GM19035 (cell line): ENCODE measurements around the gene FAM53C.

Experiments
- ATAC-seq: cut with Tn5 transposase; IDR thresholded peaks from one replicate; pipeline ENCODE4 v1.9.1; 2021; ENCODE audit not compliant: unreplicated experiment

The FAM53C gene

GRCh38 chr5:138351056-138351455 lies 13.0 kb downstream of the FAM53C start:
- ATAC-seq, result no peak

- no peak for ATAC-seq
These were observed 13.5 kb downstream of the FAM53C start for GRCh38 chr5:138351517-138351916.

GRCh38 chr5:138352071-138352721 lies 14.1 kb downstream of the FAM53C start, which contains the start of gene KDM3B:
TSS of gene KDM3B (plus strand) at chr5:138352685. CDS start at chr5:138352796, 111 bp downstream.
- ATAC-seq, result peak; percentile 71

- ATAC-seq, result peak; percentile 41
These were observed 14.9 kb downstream of the FAM53C start for GRCh38 chr5:138352722-138353559.

GRCh38 chr5:138353560-138354080 lies 15.6 kb downstream of the FAM53C start:
- no peak for ATAC-seq

GRCh38 chr5:138354387-138354786 lies 16.3 kb downstream of the FAM53C start:
- no peak for ATAC-seq

GRCh38 chr5:138354926-138355378 lies 16.9 kb downstream of the FAM53C start:
- ATAC-seq, result no peak

- no peak for ATAC-seq
These were observed 21.6 kb downstream of the FAM53C start for GRCh38 chr5:138359621-138360020.

GRCh38 chr5:138360941-138361452 lies 22.9 kb downstream of the FAM53C start:
- no peak for ATAC-seq

GRCh38 chr5:138364576-138364975 lies 26.5 kb downstream of the FAM53C start:
- ATAC-seq, result no peak

GRCh38 chr5:138366632-138367382 lies 28.7 kb downstream of the FAM53C start:
- ATAC-seq, result no peak

- ATAC-seq, result no peak
These were observed 31.2 kb downstream of the FAM53C start for GRCh38 chr5:138369261-138369660.

- no peak for ATAC-seq
These were observed 31.6 kb downstream of the FAM53C start for GRCh38 chr5:138369706-138370105.

- no peak for ATAC-seq
These were observed 32.5 kb downstream of the FAM53C start for GRCh38 chr5:138370537-138370936.

GRCh38 chr5:138371454-138371853 lies 33.4 kb downstream of the FAM53C start:
- ATAC-seq, result no peak

GRCh38 chr5:138372225-138372624 lies 34.2 kb downstream of the FAM53C start:
- ATAC-seq, result peak; percentile 69

GRCh38 chr5:138372653-138373052 lies 34.6 kb downstream of the FAM53C start:
- no peak for ATAC-seq

GRCh38 chr5:138382347-138382746 lies 44.3 kb downstream of the FAM53C start:
- ATAC-seq, result no peak

GRCh38 chr5:138385660-138386059 lies 47.6 kb downstream of the FAM53C start:
- no peak for ATAC-seq

- no peak for ATAC-seq
These were observed 48.2 kb downstream of the FAM53C start for GRCh38 chr5:138386290-138386689.

GRCh38 chr5:138389332-138389731 lies 51.3 kb downstream of the FAM53C start:
- no peak for ATAC-seq
